Activated gamma-delta T cell treated with anti-CD3 and anti-CD28 coated beads, Interleukin-2, amount 50 U/mL, for 16 hours (primary cell): ENCODE measurements around the gene CDK3.

Experiments used
- DNase-seq: peaks from one replicate; pipeline ENCODE4 v3.0.0-alpha.2; 2020; ENCODE audit warnings: low read depth

Gene CDK3

DNA sequence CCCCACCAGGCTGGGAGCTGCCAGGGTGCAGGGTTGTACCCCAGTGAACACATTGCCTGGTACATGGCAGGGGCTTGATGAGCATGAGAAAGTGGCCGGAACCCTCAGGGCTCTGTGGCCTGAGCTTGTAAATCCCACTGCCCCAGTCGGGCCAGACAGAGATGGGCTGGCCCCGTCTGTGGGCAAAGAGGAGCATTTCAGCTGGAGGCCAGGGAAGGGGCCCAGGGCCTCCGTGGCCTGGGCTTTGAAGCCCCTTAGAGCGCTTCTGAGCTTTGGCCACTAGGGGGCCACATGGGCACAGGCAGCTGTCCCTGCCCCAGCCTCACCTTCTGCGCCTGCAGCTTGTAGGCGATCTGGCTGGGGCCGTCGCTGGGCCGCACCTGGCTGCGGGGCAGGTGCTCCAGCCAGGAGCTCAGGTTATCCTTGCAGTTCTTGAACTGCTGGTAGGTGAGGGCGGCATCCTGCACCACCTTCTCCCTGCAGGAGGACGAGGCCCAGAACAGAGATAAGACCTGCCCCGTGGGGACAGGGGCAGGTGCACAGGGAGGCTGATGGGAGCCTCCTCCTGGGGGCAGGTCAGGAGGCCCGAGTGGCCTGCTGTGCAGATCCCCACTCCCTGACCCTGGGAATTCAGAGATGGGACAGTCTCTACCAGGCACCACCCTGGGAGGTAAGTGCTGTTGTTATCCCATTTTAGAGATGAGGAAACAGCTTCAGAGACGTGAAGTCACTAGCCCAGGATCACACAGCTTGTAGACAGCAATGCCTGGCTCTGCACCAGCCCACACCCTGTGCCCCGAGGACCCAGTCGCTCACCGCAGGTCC, 13.7 kb downstream of the CDK3 start:
- DNase-seq = peak; percentile 67

- no peak for DNase-seq
These were observed 14.2 kb downstream of the CDK3 start for GRCh38 chr17:76014925-76015261.

DNA sequence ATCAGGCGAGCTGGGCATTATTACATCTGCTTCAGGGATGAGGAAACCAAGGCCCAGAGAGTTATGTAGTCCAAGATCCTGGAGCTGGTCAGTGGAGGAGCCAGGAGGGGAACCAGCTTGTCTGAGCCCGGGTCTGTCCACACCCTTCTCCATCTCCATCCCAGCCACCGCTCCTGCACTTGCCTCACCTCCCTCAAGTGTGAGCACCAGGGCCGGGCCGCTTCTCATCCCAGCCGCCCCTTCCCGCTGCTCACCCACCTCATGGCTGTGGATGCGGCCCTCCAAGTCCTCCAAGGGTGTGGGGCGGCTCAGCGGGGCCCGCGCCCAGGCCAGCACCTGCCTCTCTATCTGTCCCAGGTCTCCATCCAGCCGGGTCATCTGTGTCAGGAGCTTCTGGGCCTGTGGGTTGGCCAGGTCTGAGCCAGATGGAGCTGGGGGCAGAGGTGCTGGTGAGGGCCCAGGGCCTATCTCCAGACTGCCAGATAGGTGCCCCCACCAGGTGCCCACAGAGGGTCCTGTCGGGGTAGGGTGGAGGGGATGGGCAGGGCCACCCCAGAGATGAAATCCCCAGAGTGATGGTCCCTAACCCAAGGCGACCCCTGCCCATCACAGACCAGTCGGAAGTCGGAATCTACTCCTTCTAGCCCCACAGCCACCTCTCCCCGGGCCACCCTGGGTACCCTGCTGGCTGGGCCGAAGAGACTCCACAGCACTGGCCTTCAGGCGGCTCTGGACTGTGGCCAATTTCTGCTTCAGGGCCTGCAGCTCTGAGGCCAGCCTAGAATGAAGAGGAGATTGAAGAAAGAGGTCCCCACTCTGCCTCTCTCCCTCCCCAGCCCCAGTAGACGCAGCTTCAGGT, 17.1 kb downstream of the CDK3 start:
- no peak for DNase-seq

- DNase-seq = no peak
These were observed 17.7 kb downstream of the CDK3 start for GRCh38 chr17:76018340-76018680.

GRCh38 chr17:76018801-76019200, 18.1 kb downstream of the CDK3 start:
- no peak for DNase-seq

GRCh38 chr17:76019833-76020467, 19.3 kb downstream of the CDK3 start:
- no peak for DNase-seq

DNA sequence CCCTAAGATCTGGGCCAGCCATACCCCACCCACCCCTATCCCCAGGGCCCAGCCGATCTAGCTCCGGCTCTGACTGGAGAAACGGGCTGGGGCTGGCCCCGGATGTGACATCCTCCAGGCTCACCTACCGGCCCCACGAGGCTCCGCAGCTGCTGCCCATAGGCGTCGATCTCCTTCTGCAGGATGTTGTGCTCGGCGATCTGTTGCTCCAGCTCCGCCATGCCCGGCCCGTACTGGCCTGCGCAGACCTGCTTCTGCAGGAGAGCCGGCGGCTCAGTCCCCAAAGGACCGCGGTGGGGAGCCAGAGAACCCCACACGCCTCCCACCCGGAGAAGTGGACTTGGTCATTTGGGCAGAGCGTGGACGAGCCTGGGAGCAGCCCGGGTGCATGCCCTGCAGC, 21.6 kb downstream of the CDK3 start:
- no peak for DNase-seq

DNA sequence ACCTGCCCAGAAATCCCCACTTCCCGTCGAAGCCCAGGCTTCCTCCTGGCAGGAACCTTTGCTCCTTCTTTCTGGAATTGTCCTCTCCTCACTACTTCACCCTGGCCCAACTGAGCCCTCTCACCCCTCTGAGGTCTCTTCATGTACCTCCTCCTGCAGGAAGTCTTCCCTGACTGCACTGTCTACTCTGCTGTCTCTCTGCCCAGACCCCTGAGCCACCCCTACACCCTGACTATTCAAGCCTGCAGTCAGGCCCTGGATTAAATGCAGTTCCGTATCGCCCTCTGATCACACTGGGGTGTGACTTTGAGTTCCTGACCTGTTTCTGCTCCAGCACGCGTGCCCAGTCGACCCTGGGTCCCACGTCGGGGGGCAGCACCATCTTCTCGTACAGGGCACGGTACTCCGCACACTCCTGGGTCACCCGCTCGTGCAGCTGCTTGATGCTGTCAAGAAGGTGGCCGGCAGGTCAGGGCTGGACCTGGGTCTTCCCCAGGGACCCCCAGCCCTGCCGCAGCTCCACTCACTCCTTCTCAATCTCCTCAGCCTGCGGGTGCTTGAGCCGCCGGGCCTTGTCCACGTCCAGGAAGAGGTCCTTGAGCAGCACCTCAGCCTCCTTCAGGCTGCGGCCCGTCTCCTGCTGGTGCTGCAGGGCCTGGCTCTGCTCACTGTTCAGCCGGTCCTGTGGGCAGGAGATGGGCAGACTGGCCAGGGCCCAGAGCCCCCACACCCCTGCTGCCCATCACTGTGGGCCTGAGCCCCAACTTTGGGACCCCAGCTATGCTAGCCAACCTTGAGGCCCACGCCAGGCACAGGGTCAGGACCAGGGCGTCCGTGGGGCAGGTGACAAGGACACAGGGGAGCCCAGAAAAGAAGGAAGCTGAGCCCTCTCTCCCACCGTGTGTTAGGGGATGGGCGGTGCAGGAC, 22.6 kb downstream of the CDK3 start:
- DNase-seq = no peak

DNA sequence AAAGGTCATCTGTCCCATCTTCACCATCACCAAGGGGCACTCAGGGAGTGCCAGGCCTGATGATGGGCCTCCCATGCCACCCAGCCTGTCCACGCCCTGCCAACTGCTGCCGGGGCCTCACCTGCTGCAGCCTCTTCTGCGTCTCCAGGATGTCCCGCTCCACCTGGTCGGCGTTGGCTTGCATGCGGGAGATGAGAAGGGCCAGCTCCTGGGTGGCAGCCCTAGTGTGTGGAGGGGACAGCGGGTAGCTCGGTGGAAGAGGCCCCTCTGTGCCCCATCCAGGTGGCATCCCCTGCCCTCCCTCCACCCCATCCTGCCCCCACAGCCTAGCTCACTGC, 23.2 kb downstream of the CDK3 start:
- no peak for DNase-seq

DNA sequence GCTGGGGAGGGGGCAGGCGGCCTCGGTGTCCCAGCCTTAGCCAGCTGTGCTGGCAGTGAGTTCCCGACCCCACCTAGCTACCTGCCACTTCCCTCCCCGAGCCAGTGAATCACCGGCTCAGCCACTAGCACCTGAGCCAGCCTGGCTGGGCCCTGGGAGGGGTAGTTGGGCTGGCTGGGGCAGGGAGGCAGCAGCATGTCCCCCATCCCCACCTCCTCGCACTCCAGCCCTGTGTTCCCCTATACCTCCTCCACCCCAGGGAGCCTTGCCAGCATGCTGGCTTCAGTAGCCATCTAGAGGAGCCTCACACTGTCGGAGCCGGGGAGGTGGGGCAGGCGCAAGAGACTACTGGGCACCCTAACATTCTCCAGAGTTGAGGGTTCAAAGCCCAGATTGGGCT, 23.7 kb downstream of the CDK3 start:
- no peak for DNase-seq

DNA sequence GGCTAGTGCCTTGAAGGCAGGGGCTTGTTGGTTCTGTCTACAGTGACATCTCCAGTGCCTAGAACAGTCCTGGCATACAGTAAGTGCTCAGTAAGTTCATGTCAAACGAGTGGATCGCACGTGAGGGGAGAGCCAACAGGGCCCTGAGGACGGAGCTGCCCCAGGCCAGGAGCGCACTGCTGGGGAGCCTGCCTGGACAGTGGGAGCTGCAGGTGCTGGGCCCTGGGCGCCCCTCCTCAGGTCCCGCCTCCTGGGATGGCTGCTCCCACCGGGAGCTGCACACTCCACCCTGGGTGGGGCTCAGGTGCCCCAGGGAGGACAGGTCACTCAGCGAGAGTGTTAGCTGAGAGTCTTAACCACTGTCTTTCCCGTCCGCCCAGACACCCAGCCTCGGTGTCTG, 24.6 kb downstream of the CDK3 start:
- DNase-seq = no peak

DNA sequence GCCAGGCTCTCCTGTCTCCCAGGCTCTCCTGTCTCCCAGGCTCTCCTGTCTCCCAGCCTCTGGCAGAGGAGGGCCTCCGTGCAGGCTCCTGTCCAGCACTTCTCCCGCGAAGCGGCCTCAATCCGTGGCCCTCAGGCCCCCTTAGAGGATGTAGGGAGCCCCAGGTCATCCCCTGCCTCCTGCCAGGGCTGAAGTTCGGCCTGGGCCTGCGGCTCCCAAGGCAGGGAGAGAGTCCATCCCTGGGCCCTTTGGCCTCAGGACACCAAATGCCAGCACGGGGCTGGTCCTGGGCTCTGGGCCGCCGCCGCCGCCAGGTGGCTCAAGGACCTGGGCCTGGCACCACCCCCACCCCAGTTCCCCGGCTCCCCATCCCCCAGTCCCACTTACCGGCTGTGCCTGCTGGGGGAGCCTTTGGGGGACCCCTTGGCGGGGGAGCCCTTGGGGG, 26.1 kb downstream of the CDK3 start:
- no peak for DNase-seq

DNA sequence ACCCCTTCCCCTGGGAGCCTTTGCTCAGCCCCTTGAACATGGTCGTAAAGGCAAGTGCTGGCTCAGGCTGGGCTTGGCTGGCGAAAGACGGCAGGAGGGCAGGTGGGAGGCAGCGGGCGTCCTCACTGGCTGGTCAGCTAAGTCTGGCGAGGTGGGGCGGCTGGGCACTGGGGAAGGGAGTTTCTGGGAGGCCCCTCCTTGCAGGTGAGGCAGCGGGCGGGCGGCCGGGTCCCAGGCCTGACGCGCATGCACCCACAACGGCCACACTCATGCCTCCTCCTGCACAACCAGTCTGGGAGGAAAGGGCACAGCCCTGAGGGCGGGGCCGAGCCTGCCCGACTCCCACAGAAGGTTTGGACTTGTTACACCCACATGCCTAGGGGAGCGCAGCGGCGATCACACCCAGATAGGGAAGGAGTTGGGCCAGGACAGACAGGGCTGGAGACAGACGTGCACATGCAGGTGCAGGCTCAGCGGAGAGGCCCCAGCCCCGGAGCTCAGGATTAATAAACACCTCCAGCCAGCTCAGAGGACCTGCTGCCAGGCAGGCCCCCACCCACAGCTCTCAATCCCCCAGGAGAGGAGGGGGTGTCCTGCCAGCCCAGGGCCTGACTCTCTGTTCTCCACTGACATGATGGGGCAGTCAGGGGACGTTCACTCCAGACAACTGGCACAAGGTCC, 26.6 kb downstream of the CDK3 start, which contains the start of gene EVPL:
TSS of gene EVPL (minus strand) at position 148 of the 681 bp plus-strand sequence. CDS start at position 40, 108 bp downstream.
- no peak for DNase-seq

DNA sequence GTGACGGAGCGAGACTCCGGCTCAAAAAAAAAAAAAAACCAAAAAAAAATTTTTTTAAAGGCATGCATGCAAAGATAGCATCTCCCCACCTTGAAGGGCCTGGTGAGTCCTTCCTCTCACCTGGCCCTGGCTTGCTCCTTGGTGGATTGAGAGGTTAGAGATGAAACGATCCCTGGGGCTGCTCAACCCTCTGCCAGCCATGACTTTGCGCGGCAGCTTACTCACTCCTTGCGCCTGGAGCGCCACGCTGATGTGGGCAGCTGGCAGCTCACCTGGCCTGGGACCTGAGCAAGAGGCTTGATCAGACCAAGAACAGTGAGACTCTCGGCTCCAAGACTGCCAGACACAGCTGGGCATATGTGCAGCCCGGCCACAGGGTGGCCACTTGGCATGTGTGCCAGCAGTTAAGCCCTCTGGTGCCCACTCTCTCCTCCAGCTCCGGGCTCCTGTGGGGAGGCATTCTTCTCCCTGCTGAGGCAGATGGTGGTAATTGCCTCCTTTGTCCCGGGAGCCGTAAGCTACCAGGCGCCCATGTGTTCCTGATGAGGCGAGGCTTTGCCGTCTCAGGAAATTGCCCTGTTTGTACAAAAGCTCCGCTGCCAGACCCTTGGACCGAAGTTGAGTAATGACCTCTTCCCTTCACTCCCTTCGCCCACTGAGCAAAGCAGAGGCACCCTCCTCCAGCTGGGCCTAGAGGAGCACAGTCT, 31.6 kb downstream of the CDK3 start:
- no peak for DNase-seq

- no peak for DNase-seq
These were observed 32.1 kb downstream of the CDK3 start for GRCh38 chr17:76032780-76033108.

GRCh38 chr17:76033139-76033538, 32.5 kb downstream of the CDK3 start:
- DNase-seq = no peak

DNA sequence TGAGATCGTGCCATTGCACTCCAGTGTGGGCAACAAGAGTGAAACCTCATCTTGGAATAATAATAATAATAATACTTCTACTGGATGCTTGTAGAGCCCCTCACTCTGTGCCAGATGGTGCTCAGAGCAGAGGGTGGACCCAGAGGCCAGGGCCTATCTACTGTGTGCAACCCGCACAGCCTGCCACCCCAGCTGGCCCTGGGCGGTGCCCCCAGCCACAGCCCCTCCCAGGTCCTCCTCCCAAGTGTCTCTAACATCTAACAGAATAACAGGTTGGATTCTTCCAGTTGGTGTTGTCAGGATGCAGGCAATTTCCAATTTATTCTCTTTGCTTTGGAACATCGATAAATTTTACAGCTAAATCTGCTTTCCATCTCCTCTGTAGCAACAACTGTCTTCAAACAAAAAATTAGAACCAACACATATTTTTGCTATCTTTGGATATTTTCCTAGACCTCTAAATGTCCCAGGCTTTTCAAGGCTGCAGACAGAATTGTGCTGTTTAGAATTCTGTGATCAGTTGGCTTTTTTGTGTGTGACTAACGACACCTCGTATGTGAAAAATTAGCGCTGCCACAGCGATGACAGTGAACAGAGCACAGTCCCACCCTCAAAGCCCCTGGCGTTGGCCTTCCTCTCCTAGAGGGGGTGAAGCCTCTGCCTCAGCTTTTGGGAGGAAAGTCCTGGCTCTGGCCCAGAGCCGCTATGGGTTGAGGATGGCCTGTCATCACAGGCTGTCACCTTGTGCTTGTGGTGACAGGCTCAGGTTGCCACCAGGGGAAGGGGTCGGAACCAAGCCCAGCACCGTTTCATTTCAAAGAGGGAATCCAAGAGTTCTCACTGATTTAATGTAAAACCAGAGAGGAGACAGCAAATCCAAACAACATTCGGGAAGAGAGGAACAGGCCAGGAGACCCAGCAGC, 34.0 kb downstream of the CDK3 start:
- DNase-seq = no peak

- no peak for DNase-seq
These were observed 36.0 kb downstream of the CDK3 start for GRCh38 chr17:76036497-76037261.

DNA sequence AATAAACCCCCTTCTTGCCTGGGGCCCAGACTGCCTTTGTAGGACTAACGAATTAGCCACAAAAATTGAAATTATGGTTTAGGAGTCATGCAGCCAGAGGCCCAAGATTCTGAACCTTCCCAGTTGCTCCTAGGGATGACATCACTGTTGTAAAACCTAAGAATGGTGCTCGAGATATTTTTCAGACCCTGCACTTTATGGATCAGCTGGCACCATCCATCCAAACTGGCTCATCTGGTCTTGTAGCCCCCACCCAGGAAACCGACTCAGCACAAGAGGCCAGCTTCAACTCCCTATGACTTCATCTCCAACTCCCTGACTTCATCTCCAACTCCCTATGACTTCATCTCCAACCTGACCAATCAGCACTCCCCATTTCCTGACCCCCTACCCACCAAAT, 37.4 kb downstream of the CDK3 start:
- DNase-seq = no peak
